Measurements from ENCODE around the gene CNGB1. TPM values are rescaled to one million over a fixed set of nuclear protein-coding genes. Genes with fewer than 3 reads are reported as not detected.
"Not testable (repeated sequence)": the region's sequence is repeated elsewhere in the genome, so short reads cannot be mapped to it uniquely, and the experiment has no call there.

Gene CNGB1
- total RNA-seq, 1 donor from 2014 or later = 0.20 TPM

GRCh38 chr16:57862698-57863433 lies 108.1 kb downstream of the CNGB1 start:
- no peak for DNase-seq (ENCODE audit: low read depth, low spot score)

DNA sequence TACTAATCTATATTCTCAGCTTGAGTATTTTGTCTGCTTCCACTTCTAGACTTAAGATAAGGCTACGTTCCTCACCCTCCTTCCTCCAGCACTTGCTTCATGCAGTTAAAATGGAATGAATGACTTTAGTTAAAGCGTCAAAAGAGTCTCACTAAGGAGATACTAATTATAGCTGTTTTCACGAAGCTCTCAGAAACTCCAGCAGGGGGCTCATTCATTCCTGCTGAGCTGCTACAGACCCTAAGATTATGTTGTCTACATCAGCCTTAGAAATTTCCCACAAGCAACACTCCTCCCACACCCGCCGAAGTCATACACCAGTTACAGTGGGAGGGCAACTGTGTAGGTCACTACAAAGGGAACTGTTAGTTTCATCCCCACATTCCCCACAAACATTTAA lies 111.6 kb downstream of the CNGB1 start:
- DNase-seq (ENCODE audit: low read depth, low spot score) = no peak

- no peak for DNase-seq (ENCODE audit: low read depth, low spot score)
Measured at GRCh38 chr16:57858635-57859034, 112.3 kb downstream of the CNGB1 start.

DNA sequence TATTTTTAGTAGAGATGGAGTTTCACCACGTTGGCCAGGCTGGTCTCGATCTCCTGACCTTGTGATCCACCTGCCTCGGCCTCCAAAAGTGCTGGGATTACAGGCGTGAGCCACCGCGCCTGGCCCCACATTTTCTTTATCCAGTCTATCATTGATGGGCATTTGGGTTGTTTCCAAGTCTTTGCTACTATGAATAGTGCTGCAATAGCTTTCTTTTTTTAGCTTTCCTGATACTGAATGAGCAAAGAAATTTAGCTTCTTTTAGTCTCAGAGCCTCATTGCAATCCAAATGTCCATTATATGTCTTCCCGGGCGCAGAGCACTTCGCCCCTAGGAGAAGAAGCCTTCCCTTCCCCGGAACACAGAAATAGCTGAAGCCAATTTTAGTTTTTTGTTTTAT lies 112.9 kb downstream of the CNGB1 start:
- not testable (repeated sequence) for DNase-seq (ENCODE audit: low read depth, low spot score)

DNA sequence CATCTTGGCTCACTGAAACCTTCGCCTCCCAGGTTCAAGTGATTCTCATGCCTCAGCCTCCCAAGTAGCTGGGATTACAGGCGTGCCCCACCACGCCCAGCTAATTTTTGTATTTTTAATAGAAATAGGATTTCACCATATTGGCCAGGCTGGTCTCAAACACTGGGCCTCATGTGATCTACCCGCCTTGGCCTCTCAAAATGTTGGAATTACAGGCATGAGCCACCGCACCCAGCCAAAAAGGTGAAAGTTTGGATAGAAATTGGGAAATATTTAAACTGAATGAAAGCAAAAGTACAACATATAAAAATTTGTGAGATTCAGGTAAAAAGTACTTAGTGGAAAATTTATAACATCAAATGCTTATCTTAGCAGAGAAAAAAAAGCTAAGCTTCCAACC lies 115.7 kb downstream of the CNGB1 start:
- DNase-seq (ENCODE audit: low read depth, low spot score) = no peak

GRCh38 chr16:57852189-57852588 lies 118.7 kb downstream of the CNGB1 start:
- DNase-seq (ENCODE audit: low read depth, low spot score) = no peak

- DNase-seq (ENCODE audit: low read depth, low spot score) = no peak
Measured at GRCh38 chr16:57848181-57848580, 122.7 kb downstream of the CNGB1 start.

- not testable (repeated sequence) for DNase-seq (ENCODE audit: low read depth, low spot score)
Measured at GRCh38 chr16:57846931-57847330, 124.0 kb downstream of the CNGB1 start.

GRCh38 chr16:57846078-57846697 lies 124.7 kb downstream of the CNGB1 start:
- no peak for DNase-seq (ENCODE audit: low read depth, low spot score)

GRCh38 chr16:57845115-57845514 lies 125.8 kb downstream of the CNGB1 start:
- DNase-seq (ENCODE audit: low read depth, low spot score) = no peak

GRCh38 chr16:57844416-57845030 lies 126.4 kb downstream of the CNGB1 start:
- DNase-seq (ENCODE audit: low read depth, low spot score) = no peak

DNA sequence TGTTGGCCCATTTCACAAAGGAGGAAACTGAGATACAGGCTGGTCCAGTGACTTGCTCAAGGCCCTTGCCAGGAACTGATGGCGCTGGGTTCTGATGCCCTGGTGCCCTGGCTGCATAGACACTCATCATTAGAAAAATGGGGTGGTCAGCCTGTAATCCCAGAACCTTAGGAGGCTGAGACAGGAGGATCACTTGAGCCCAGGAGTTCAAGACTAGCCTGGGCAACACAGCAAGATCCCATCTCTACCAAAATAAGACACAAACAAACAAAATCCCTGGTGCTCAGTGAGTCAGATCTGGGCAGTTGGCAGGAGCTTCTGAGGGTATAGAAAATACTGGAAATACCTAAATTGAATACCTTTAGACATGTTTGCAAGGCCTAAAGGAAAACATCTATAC lies 127.5 kb downstream of the CNGB1 start:
- no peak for DNase-seq (ENCODE audit: low read depth, low spot score)

DNA sequence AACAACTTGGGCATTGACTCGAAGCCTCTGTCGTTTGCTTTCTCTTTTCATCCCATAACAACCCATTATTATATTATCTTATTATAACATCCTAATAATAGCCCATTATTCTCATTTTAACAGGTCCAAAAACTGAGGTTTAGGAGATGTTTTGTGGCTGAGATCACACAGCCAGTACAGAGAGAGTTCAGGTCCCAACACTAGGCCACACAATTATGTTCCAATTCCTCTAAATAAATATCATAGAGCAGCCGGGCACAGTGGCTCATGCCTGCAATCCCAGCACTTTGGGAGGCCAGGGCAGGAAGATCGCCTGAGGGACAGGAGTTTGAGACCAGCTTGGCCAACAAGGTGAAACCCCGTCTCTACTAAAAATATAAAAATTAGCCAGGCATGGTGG lies 128.3 kb downstream of the CNGB1 start:
- DNase-seq (ENCODE audit: low read depth, low spot score) = no peak

DNA sequence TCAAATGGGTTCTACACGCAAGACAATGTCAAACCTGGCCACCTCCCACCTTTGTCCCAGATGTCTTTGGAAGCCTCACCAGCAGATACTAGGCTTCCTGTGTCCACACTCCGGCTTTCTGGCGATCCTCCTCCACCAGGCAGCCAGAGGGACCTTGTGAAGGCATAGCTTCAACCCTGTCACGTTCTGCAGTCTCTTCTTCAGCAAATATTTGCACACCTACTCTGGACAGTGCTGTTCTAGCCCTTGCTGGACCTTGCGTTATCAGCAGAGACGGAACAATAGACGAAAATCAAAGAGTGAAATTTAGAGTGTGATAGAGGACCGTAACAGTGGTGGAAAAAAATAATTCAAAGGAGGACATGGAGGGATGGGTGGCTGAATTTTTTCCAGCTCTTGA lies 130.1 kb downstream of the CNGB1 start:
- DNase-seq (ENCODE audit: low read depth, low spot score) = no peak

DNA sequence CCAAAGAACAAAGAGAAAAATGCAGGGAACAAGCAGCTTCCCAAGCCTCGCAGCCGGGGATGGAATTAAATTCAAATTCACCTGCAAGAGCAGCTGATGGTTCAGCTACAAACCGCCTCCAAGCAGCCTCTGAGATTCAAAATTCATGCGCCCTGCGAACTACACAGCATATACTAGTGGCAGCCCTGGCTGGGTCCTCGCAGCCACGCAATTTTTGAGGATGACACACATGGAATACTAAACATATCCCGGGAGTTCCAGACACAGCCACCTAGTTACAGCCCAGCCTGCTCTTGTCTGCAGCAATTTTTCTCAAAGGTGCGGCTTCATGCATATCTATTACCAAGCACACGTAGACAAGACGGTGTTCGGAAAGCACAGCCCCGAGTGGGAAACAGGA lies 132.8 kb downstream of the CNGB1 start:
- no peak for DNase-seq (ENCODE audit: low read depth, low spot score)

DNA sequence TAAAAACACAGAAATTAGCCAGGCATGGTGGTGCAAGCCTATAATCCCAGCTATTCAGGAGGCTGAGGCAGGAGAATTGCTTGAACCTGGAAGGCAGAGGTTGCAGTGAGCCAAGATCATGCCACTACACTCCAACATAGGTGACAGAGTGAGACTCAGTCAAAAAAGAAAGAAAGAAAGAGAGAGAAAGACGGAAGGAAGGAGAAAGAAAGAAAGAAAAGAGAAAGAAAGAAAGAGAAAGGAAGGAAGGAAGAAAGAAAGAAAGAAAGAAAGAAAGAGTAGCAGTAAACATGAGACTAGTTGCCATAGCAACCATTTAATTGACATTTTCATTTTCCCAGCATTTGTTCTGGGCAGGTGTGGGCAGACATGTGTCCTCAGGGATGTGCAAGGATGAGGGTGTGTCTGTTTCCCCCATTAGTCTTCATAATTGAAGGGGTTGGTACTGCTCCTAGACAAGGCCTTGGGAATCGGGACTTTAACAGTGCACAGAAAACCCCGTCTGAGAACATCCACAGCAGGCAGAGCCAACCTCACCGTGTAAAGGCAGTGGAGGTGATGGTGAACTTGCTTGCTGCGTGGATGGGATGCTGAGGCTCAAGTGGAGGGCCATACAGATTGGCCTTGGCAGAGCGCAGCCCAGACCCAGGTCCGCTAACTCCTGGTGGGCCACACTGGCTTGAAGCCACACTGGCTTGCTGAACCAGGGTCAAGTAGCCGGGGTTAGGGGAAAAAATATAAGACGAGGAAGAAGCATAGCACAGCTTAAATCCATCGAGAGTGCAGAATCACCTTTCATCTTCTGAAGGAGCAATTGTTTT lies 133.4 kb downstream of the CNGB1 start:
- no peak for DNase-seq (ENCODE audit: low read depth, low spot score)

DNA sequence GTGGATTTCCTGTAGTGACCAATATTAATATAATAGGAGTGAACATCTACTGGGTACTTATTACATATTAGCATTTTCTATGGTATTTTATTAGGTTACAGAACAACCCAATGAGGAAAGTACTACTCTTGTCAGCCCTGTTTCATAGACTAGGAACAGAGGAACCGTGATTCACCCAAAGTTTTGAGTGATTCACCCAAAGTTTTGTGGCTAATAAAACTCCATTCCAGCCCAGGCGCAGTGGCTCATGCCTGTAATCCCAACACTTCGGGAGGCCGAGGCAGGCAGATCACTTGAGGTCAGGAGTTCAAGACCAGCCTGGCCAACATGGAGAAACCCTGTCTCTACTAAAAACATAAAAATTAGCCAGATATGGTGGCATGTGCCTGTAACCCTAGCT lies 135.5 kb downstream of the CNGB1 start:
- DNase-seq (ENCODE audit: low read depth, low spot score) = not testable (repeated sequence)

DNA sequence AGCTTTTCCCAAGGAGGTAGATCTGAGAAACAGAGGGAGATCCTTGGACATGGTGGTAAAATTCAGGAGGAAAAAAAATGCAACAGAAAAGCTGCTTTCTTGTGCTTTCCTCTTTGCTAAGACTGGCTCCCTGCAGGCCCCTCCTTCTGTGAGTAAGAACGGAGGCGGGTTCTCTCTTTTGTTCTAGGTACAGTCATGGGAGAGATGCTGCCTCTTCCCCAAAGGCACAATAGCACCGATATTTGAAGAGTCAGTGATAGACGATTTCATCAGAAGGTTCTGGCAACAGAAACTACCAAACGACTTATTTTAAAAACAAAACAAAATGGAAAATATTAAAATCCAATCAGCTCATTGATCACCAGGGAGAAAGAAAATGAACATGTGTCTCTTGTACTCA lies 136.0 kb downstream of the CNGB1 start:
- no peak for DNase-seq (ENCODE audit: low read depth, low spot score)

Measured in pulmonary artery endothelial cell (primary cell).